K562 (cell line): ENCODE data around the gene HFE. TPM values are rescaled to one million over a fixed set of nuclear protein-coding genes. Genes with fewer than 3 reads are reported as not detected.

Source experiments
- ARID4B ChIP-seq: sonication (generic); formaldehyde crosslinking; IDR thresholded peaks from 2 replicates; pipeline ENCODE4 v1.8.0; 2022; ENCODE audit warnings: mild to moderate bottlenecking, missing genetic modification reagents
- HDAC2 ChIP-seq: fragments of 450-650 bp; IDR thresholded peaks from 2 replicates; pipeline ENCODE4 v1.6.1; 2016; ENCODE audit warnings: mild to moderate bottlenecking
- KAT8 ChIP-seq: fragments of 450-650 bp; IDR thresholded peaks from 2 replicates; pipeline ENCODE4 v1.6.1; 2016; ENCODE audit warnings: low read depth, mild to moderate bottlenecking
- MYBL2 ChIP-seq, 2 experiments: fragments of 450-650 bp in 1 of 2; sonication (generic) in 1 of 2; formaldehyde crosslinking in 1 of 2; IDR thresholded peaks; 2 replicates each; pipeline versions ENCODE4 v1.6.1 to v1.8.1; 2017 to 2022; ENCODE audit warnings: borderline replicate concordance in 1 of 2, inconsistent platforms in 1 of 2, low read depth in 1 of 2, mild to moderate bottlenecking in 1 of 2, missing genetic modification reagents in 1 of 2, moderate library complexity in 1 of 2
- PCBP2 ChIP-seq: fragments of 200-400 bp; formaldehyde crosslinking; IDR thresholded peaks from 2 replicates; pipeline ENCODE4 v1.6.1; 2018; ENCODE audit warnings: low read length, low read depth, mild to moderate bottlenecking, moderate library complexity; ENCODE audit not compliant: poor library complexity, severe bottlenecking
- PHF8 ChIP-seq: fragments of 200-600 bp; sonication (generic); IDR thresholded peaks from 2 replicates; pipeline ENCODE4 v1.6.1; 2012; ENCODE audit warnings: mixed run types, mild to moderate bottlenecking, inconsistent platforms, low read length, moderate library complexity, borderline replicate concordance
- TBL1XR1 ChIP-seq, 2 experiments: IDR thresholded peaks; 2 replicates each; pipeline ENCODE4 v1.6.1; 2012; ENCODE audit warnings: improper control_type of control experiment in 2 of 2, low read length in 2 of 2, mild to moderate bottlenecking in 1 of 2
- TEAD2 ChIP-seq: fragments of 450-650 bp; IDR thresholded peaks from 2 replicates; pipeline ENCODE4 v1.6.1; 2016; ENCODE audit warnings: missing genetic modification characterization, control low read depth, missing compliant biosample characterization
- THRB ChIP-seq: fragments of 450-650 bp; formaldehyde crosslinking; conservative IDR thresholded peaks from 2 replicates; pipeline ENCODE4 v1.4.0; 2022; ENCODE audit warnings: mild to moderate bottlenecking, missing genetic modification characterization
- TSC22D4 ChIP-seq: fragments of 450-650 bp; IDR thresholded peaks from 2 replicates; pipeline ENCODE4 v1.6.1; 2016; ENCODE audit warnings: missing genetic modification characterization, missing biosample characterization, control low read depth
- ZBED1 ChIP-seq: IDR thresholded peaks from 2 replicates; pipeline ENCODE4 v1.6.1; 2014
- ZBTB40 ChIP-seq, 2 experiments: fragments of 450-650 bp in 1 of 2; sonication (generic) in 1 of 2; formaldehyde crosslinking in 1 of 2; IDR thresholded peaks; 2 replicates each; pipeline versions ENCODE4 v1.7.1 to v1.9.0; 2016 to 2022; ENCODE audit warnings: inconsistent platforms in 1 of 2, mild to moderate bottlenecking in 1 of 2, missing genetic modification reagents in 1 of 2
- ZNF133 ChIP-seq: fragments of 250-450 bp; sonication (Bioruptor Pico); IDR thresholded peaks from 2 replicates; pipeline ENCODE4 v1.4.0; 2020; ENCODE audit warnings: mild to moderate bottlenecking
- ZNF408 ChIP-seq: fragments of 250-450 bp; sonication (Bioruptor Pico); IDR thresholded peaks from 2 replicates; pipeline ENCODE4 v1.4.0; 2020; ENCODE audit warnings: low read depth, mild to moderate bottlenecking, moderate library complexity
- polyA plus RNA-seq, 8 experiments: library from polyadenylated mRNA; depleted of rRNA in 4 of 8; stranded (reverse) in 5 of 8; unstranded in 3 of 8; fragments of >200 nt; fragmentation: Nextera tagmentation in 2 of 8; fragmentation: Illumina TruSeq in 1 of 8; extraction: Ambion mirVana in 2 of 8; extraction: Trizol in 1 of 8; gene quantifications; 2 replicates each; pipeline versions ENCODE4 v1.2.1 to v1.2.3, GENCODE V29; 2011 to 2014; ENCODE audit warnings: inconsistent platforms in 1 of 8, missing spikeins in 1 of 8
- total RNA-seq, 7 experiments: library from RNA; depleted of rRNA in 6 of 7; stranded (reverse); fragments of >200 nt in 6 of 7; fragmentation: Illumina TruSeq in 2 of 7; extraction: Trizol in 2 of 7; gene quantifications; 2 replicates each; pipeline versions ENCODE4 v1.2.1 to v1.2.3, GENCODE V29; 2011 to 2021; ENCODE audit warnings: low replicate concordance in 1 of 7

The HFE gene
- total and polyA plus RNA-seq, 9 of the 15 experiments (the other 6 are each of a cell fraction or from before 2014, with no cell fraction given), result 0.14 to 1.2 (median 0.76) TPM

- no peak for TF ChIP-seq ARID4B (CRISPR knock-in tag)
- TF ChIP-seq MYBL2 (IDR thresholded peaks at IDR 0.05; ENCODE audit: low read depth), result no peak
- TF ChIP-seq MYBL2 (CRISPR knock-in tag; IDR thresholded peaks at IDR 0.05; ENCODE audit: borderline replicate concordance), result no peak
- TF ChIP-seq HDAC2, result no peak
- no peak; the same call in 1 of the 2 replicates for TF ChIP-seq ZBTB40 (IDR thresholded peaks at IDR 0.05)
- TF ChIP-seq ZBTB40 (CRISPR knock-in tag; IDR thresholded peaks at IDR 0.05), result no peak
- no peak for TF ChIP-seq THRB
- TF ChIP-seq PCBP2, result no peak
- no peak for TF ChIP-seq TEAD2 (tag)
- no peak for TF ChIP-seq ZNF408 (CRISPR knock-in tag)
- no peak for TF ChIP-seq KAT8
- TF ChIP-seq PHF8, result peak; percentile 19
- TF ChIP-seq TBL1XR1 (IDR thresholded peaks at IDR 0.05; ENCODE audit: low read length in 2 of 2), result peak in 1 of 2 experiments; percentile 40; a peak in 1 of 4 replicates
- no peak for TF ChIP-seq ZNF133 (CRISPR knock-in tag)
- TF ChIP-seq TSC22D4, result no peak
- peak; percentile 95 for TF ChIP-seq ZBED1
Observed at GRCh38 chr6:26123675-26123946, 36.4 kb downstream of the HFE start (continued).
